PC-9 (cell line): Measurements from ENCODE around the gene LTK. TPM values are rescaled to one million over a fixed set of nuclear protein-coding genes. Genes with fewer than 3 reads are reported as not detected.

Experiments
- BruUV-seq: library from RNA; stranded (reverse); fragments of 400-500 nt; replicated peaks from 2 replicates; lab custom pipeline; 2021; lab: Mats Ljungman, UMichigan
- CTCF ChIA-PET: fragments of 300-600 bp; sonication (Branson Sonifier 250); formaldehyde crosslinking; loops from one replicate; lab custom pipeline; 2022; ENCODE audit warnings: antibody characterized with exemption; lab: Charles Lee
- POLR2A ChIA-PET: fragments of 300-600 bp; sonication (Branson Sonifier 250); formaldehyde crosslinking; loops from one replicate; lab custom pipeline; 2022; ENCODE audit warnings: antibody characterized with exemption; ENCODE audit not compliant: unreplicated experiment; lab: Charles Lee
- DNase-seq, 2 experiments: peaks; one replicate each; pipeline versions ENCODE4 v3.0.0 to v3.0.0-alpha.2; 2015 to 2022; ENCODE audit warnings: mixed read lengths in 1 of 2
- H2AFZ ChIP-seq: fragments of 200-600 bp; sonication (generic); 2 replicates; pipeline ENCODE4 v1.8.1; 2017; ENCODE audit warnings: antibody characterized with exemption
- H3F3A ChIP-seq: fragments of 200-600 bp; sonication (generic); 2 replicates; pipeline ENCODE4 v1.8.1; 2017; ENCODE audit warnings: antibody characterized with exemption, mild to moderate bottlenecking, low read depth; ENCODE audit not compliant: insufficient read depth
- H3K27ac ChIP-seq: fragments of 200-600 bp; sonication (generic); 2 replicates; pipeline ENCODE4 v1.6.1; 2016; ENCODE audit warnings: mixed run types
- H3K27me3 ChIP-seq: fragments of 200-600 bp; sonication (generic); 2 replicates; pipeline ENCODE4 v1.6.1; 2016; ENCODE audit warnings: low read depth, mixed run types; ENCODE audit not compliant: insufficient read depth
- H3K36me3 ChIP-seq: fragments of 200-600 bp; sonication (generic); 2 replicates; pipeline ENCODE4 v1.6.1; 2016; ENCODE audit warnings: low read depth, mixed run types
- H3K4me1 ChIP-seq: fragments of 200-600 bp; sonication (generic); replicated peaks from 2 replicates; pipeline ENCODE4 v1.6.1; 2016; ENCODE audit warnings: mixed run types; ENCODE audit not compliant: insufficient read depth
- H3K4me2 ChIP-seq: fragments of 200-600 bp; sonication (generic); 2 replicates; pipeline ENCODE4 v1.6.1; 2017; ENCODE audit warnings: mixed run types
- H3K4me3 ChIP-seq: fragments of 200-600 bp; sonication (generic); 2 replicates; pipeline ENCODE4 v1.6.1; 2016; ENCODE audit warnings: mixed run types
- H3K79me2 ChIP-seq: fragments of 200-600 bp; sonication (generic); 2 replicates; pipeline ENCODE4 v1.6.1; 2017; ENCODE audit warnings: low read depth, mixed run types
- H3K9me2 ChIP-seq: fragments of 200-600 bp; sonication (generic); 2 replicates; pipeline ENCODE4 v1.8.1; 2017; ENCODE audit warnings: mild to moderate bottlenecking; ENCODE audit not compliant: insufficient read depth
- H3K9me3 ChIP-seq: fragments of 200-600 bp; sonication (generic); 2 replicates; pipeline ENCODE4 v1.8.1; 2016; ENCODE audit warnings: low read depth; ENCODE audit not compliant: insufficient read depth
- H4K20me1 ChIP-seq: fragments of 200-600 bp; sonication (generic); 2 replicates; pipeline ENCODE4 v1.8.1; 2017; ENCODE audit not compliant: insufficient read depth
- EZH2 ChIP-seq: fragments of 200-600 bp; sonication (generic); IDR thresholded peaks from 2 replicates; pipeline ENCODE4 v1.8.0; 2017; ENCODE audit warnings: antibody characterized with exemption, low read depth
- intact Hi-C: fragments of 100-400 bp; cut with micrococcal nuclease; formaldehyde crosslinking; loops from one replicate; pipeline ENCODE4 v1.10.0; 2022; ENCODE audit not compliant: unreplicated experiment
- total RNA-seq: library from RNA; stranded (reverse); gene quantifications from 2 replicates; pipeline ENCODE4 v1.2.3, GENCODE V29; 2021
- TF ChIP-seq, protein P1 (sequence below): fragments of 200-600 bp; sonication (generic); conservative IDR thresholded peaks from 2 replicates; pipeline ENCODE4 v1.6.1; 2017; ENCODE audit warnings: mixed run types, antibody characterized with exemption, mild to moderate bottlenecking, moderate library complexity

The LTK gene
- total RNA-seq, 1 experiment from 2014 or later = 0.11 TPM

- POLR2A ChIA-PET = no interaction called here
- H3K4me2 ChIP-seq = no peak overlapping the region
- H3K4me3 ChIP-seq = no peak overlapping the region
- no peak overlapping the region for H3K27ac ChIP-seq
- no peaks in the 10 kb centered on the region for H4K20me1 ChIP-seq
- intact Hi-C loops = no loop called here
- no peak for DNase-seq
- TF ChIP-seq, protein P1, sequence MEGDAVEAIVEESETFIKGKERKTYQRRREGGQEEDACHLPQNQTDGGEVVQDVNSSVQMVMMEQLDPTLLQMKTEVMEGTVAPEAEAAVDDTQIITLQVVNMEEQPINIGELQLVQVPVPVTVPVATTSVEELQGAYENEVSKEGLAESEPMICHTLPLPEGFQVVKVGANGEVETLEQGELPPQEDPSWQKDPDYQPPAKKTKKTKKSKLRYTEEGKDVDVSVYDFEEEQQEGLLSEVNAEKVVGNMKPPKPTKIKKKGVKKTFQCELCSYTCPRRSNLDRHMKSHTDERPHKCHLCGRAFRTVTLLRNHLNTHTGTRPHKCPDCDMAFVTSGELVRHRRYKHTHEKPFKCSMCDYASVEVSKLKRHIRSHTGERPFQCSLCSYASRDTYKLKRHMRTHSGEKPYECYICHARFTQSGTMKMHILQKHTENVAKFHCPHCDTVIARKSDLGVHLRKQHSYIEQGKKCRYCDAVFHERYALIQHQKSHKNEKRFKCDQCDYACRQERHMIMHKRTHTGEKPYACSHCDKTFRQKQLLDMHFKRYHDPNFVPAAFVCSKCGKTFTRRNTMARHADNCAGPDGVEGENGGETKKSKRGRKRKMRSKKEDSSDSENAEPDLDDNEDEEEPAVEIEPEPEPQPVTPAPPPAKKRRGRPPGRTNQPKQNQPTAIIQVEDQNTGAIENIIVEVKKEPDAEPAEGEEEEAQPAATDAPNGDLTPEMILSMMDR = no peak
- no peak for TF ChIP-seq EZH2
- no peaks in the 10 kb centered on the region for H3K9me2 ChIP-seq
- H3K27me3 ChIP-seq = no peaks in the 10 kb centered on the region
- BruUV-seq = no TSS peak
- H3K9me3 ChIP-seq = no peaks in the 10 kb centered on the region
- H2AFZ ChIP-seq = no peak overlapping the region
- no peaks in the 10 kb centered on the region; the same call in 1 of the 2 replicates for H3F3A ChIP-seq
- peaks cover 11% of the 10 kb centered on the region for H3K4me1 ChIP-seq
- no peaks in the 10 kb centered on the region for H3K79me2 ChIP-seq
- CTCF ChIA-PET = no interaction called here
- H3K36me3 ChIP-seq = no peaks in the 10 kb centered on the region
Measured at GRCh38 chr15:41495736-41496599, 17.7 kb downstream of the LTK start.

- Histone ChIP-seq H3F3A (no peaks in the 10 kb centered on the region; the same call in 1 of the 2 replicates), H3K4me2 (no peak overlapping the region), H3K27ac (no peak overlapping the region), H2AFZ (no peak overlapping the region), H3K79me2 (no peaks in the 10 kb centered on the region), H4K20me1 (no peaks in the 10 kb centered on the region), H3K9me2 (no peaks in the 10 kb centered on the region), H3K4me1 (peaks cover 17% of the 10 kb centered on the region), H3K4me3 (no peak overlapping the region), H3K36me3 (no peaks in the 10 kb centered on the region), H3K9me3 (no peaks in the 10 kb centered on the region), H3K27me3 (no peaks in the 10 kb centered on the region)
- ChIA-PET CTCF (no interaction called here), POLR2A (no interaction called here)
- intact Hi-C loops = no loop called here
- TF ChIP-seq, protein P1 = no peak
- no peak for TF ChIP-seq EZH2
- BruUV-seq = no TSS peak
- DNase-seq = no peak
Measured at GRCh38 chr15:41494922-41495735, 18.5 kb downstream of the LTK start.

- peak overlapping the region; percentile 29; the same call in 1 of the 2 replicates for H3K4me3 ChIP-seq
- no peaks in the 10 kb centered on the region for H3K9me3 ChIP-seq
- no peaks in the 10 kb centered on the region for H3K27me3 ChIP-seq
- intact Hi-C loops = no loop called here
- TF ChIP-seq, protein P1 = no peak
- no peak for TF ChIP-seq EZH2
- no peaks in the 10 kb centered on the region for H3K79me2 ChIP-seq
- no peaks in the 10 kb centered on the region for H3K36me3 ChIP-seq
- H3K4me1 ChIP-seq = peaks cover 17% of the 10 kb centered on the region
- BruUV-seq = no TSS peak
- no peaks in the 10 kb centered on the region for H4K20me1 ChIP-seq
- peak overlapping the region; percentile 97 for H3K4me2 ChIP-seq
- no peak overlapping the region for H3K27ac ChIP-seq
- H3F3A ChIP-seq = no peaks in the 10 kb centered on the region; the same call in 1 of the 2 replicates
- no peak overlapping the region for H2AFZ ChIP-seq
- ChIA-PET POLR2A (interaction anchor here (0.6 kb wide), 1 partner anchor 212 kb away, joined by 21 read pairs; no protein-coding TSS in a partner anchor), CTCF (no interaction called here)
- DNase-seq = peak in 1 of 2 experiments; percentile 40
- no peaks in the 10 kb centered on the region for H3K9me2 ChIP-seq
Measured at GRCh38 chr15:41494190-41494921, 19.3 kb downstream of the LTK start.
